Liver (tissue), 9 donors: ENCODE data around the gene CAMKMT. TPM values are rescaled to one million over a fixed set of nuclear protein-coding genes. Genes with fewer than 3 reads are reported as not detected.

Experiments used
- DNase-seq: peaks from one replicate; pipeline ENCODE4 v3.0.0-alpha.2; 2017; ENCODE audit warnings: low spot score
- H3K27ac ChIP-seq, 2 donors: one replicate each; pipeline ENCODE4 v1.7.0; 2013; ENCODE audit warnings: inconsistent platforms in 2 of 2, low read length in 2 of 2, control low read depth in 1 of 2, low read depth in 1 of 2, mild to moderate bottlenecking in 1 of 2
- H3K27me3 ChIP-seq, 4 donors: one replicate each; pipeline versions ENCODE4 v1.6.1 to v1.7.0; 2013; ENCODE audit warnings: low read length in 3 of 4, inconsistent platforms in 1 of 4, mild to moderate bottlenecking in 1 of 4, moderate library complexity in 1 of 4; ENCODE audit not compliant: control insufficient read depth in 4 of 4, insufficient read depth in 4 of 4
- H3K36me3 ChIP-seq, 4 donors: one replicate each; pipeline versions ENCODE4 v1.6.1 to v1.7.0; 2013; ENCODE audit warnings: low read length in 3 of 4, mild to moderate bottlenecking in 3 of 4, low read depth in 1 of 4, moderate library complexity in 1 of 4; ENCODE audit not compliant: control insufficient read depth in 4 of 4, insufficient read depth in 3 of 4
- H3K4me1 ChIP-seq, 4 donors: one replicate each; pipeline versions ENCODE4 v1.6.1 to v1.7.0; 2013; ENCODE audit warnings: low read length in 3 of 4, mild to moderate bottlenecking in 3 of 4, moderate library complexity in 1 of 4; ENCODE audit not compliant: control insufficient read depth in 4 of 4, insufficient read depth in 4 of 4
- H3K4me3 ChIP-seq, 3 donors: one replicate each; pipeline versions ENCODE4 v1.6.1 to v1.7.0; 2013; ENCODE audit warnings: low read length in 3 of 3, control low read depth in 1 of 3, low read depth in 1 of 3, mild to moderate bottlenecking in 1 of 3
- H3K9ac ChIP-seq, 2 donors: one replicate each; pipeline ENCODE4 v1.7.0; 2013; ENCODE audit warnings: low read length in 2 of 2, mild to moderate bottlenecking in 2 of 2, moderate library complexity in 2 of 2, control low read depth in 1 of 2, low read depth in 1 of 2
- H3K9me3 ChIP-seq, 4 donors: one replicate each; pipeline versions ENCODE4 v1.6.1 to v1.7.0; 2013; ENCODE audit warnings: low read length in 3 of 4; ENCODE audit not compliant: control insufficient read depth in 4 of 4
- EGR1 ChIP-seq, 2 donors: IDR thresholded peaks; 2 replicates each; pipeline ENCODE4 v1.6.1; 2016 to 2018; ENCODE audit warnings: antibody characterized with exemption in 2 of 2, low read depth in 2 of 2
- FOXA1 ChIP-seq: IDR thresholded peaks from 2 replicates; pipeline ENCODE4 v1.6.1; 2016; ENCODE audit warnings: antibody characterized with exemption
- FOXA2 ChIP-seq: IDR thresholded peaks from 2 replicates; pipeline ENCODE4 v1.6.1; 2016; ENCODE audit warnings: antibody characterized with exemption
- GABPA ChIP-seq, 2 donors: IDR thresholded peaks in 1 of 2; conservative IDR thresholded peaks in 1 of 2; 2 replicates each; pipeline ENCODE4 v1.6.1; 2016; ENCODE audit warnings: antibody characterized with exemption in 2 of 2, mild to moderate bottlenecking in 1 of 2, moderate library complexity in 1 of 2
- HNF4A ChIP-seq, 2 donors: conservative IDR thresholded peaks; 2 replicates each; pipeline ENCODE4 v1.6.1; 2016; ENCODE audit warnings: antibody characterized with exemption in 2 of 2, mild to moderate bottlenecking in 2 of 2
- HNF4G ChIP-seq: IDR thresholded peaks from 2 replicates; pipeline ENCODE4 v1.6.1; 2016; ENCODE audit warnings: antibody characterized with exemption
- JUND ChIP-seq, 2 donors: IDR thresholded peaks; 2 replicates each; pipeline ENCODE4 v1.6.1; 2016; ENCODE audit warnings: antibody characterized with exemption in 2 of 2
- NR2F2 ChIP-seq: IDR thresholded peaks from 2 replicates; pipeline ENCODE4 v1.6.1; 2016; ENCODE audit warnings: antibody characterized with exemption
- RXRA ChIP-seq, 2 donors: IDR thresholded peaks; 2 replicates each; pipeline ENCODE4 v1.6.1; 2017 to 2018; ENCODE audit warnings: antibody characterized with exemption in 2 of 2, mild to moderate bottlenecking in 1 of 2
- SP1 ChIP-seq: IDR thresholded peaks from 2 replicates; pipeline ENCODE4 v1.6.1; 2018; ENCODE audit warnings: antibody characterized with exemption, mild to moderate bottlenecking
- TAF1 ChIP-seq: conservative IDR thresholded peaks from 2 replicates; pipeline ENCODE4 v1.6.1; 2016; ENCODE audit warnings: antibody characterized with exemption, mild to moderate bottlenecking
- YY1 ChIP-seq: IDR thresholded peaks from 2 replicates; pipeline ENCODE4 v1.6.1; 2016; ENCODE audit warnings: antibody characterized with exemption, mild to moderate bottlenecking
- WGBS: extraction: QIAGEN DNeasy Blood & Tissue Kit; methylation state at CpG from one replicate; pipeline ENCODE4 v1.1.7; 2013; 5-methylcytosine and 5-hydroxymethylcytosine counted together
- polyA plus RNA-seq, 2 donors: library from polyadenylated mRNA; stranded (reverse) in 1 of 2; unstranded in 1 of 2; fragments of 200-250 nt in 1 of 2; fragments of >200 nt in 1 of 2; fragmentation: Nextera tagmentation in 1 of 2; extraction: Ambion mirVana in 1 of 2; gene quantifications; one replicate each; pipeline versions ENCODE4 v1.2.1 to v1.2.3, GENCODE V29; 2013 to 2015
- total RNA-seq, 2 donors: library from RNA; depleted of rRNA; stranded (reverse); fragments of >200 nt; gene quantifications; one replicate each; pipeline ENCODE4 v1.2.3, GENCODE V29; 2014
- TF ChIP-seq, protein P1 (sequence below): IDR thresholded peaks from 2 replicates; pipeline ENCODE4 v1.6.1; 2016; ENCODE audit warnings: antibody characterized with exemption
- TF ChIP-seq, protein P2 (sequence below): IDR thresholded peaks from 2 replicates; pipeline ENCODE4 v1.6.1; 2016; ENCODE audit warnings: antibody characterized with exemption, mild to moderate bottlenecking
- TF ChIP-seq, protein P3 (sequence below): fragments of 150-350 bp; IDR thresholded peaks from 2 replicates; pipeline ENCODE4 v1.5.1; 2017; ENCODE audit warnings: improper control_type of control experiment, low read depth, low read length; ENCODE audit not compliant: missing input control
- TF ChIP-seq, protein P4 (sequence below): IDR thresholded peaks from 2 replicates; pipeline ENCODE4 v1.6.1; 2016; ENCODE audit warnings: antibody characterized with exemption
- donor health status: healthy.
- donor health status: healthy.
- donor health status: healthy.
- donor health status: healthy.
- donor health status: healthy.

CAMKMT gene
- total and polyA plus RNA-seq, 4 donors, result 1.5 to 12.7 (median 7.1) TPM

DNA sequence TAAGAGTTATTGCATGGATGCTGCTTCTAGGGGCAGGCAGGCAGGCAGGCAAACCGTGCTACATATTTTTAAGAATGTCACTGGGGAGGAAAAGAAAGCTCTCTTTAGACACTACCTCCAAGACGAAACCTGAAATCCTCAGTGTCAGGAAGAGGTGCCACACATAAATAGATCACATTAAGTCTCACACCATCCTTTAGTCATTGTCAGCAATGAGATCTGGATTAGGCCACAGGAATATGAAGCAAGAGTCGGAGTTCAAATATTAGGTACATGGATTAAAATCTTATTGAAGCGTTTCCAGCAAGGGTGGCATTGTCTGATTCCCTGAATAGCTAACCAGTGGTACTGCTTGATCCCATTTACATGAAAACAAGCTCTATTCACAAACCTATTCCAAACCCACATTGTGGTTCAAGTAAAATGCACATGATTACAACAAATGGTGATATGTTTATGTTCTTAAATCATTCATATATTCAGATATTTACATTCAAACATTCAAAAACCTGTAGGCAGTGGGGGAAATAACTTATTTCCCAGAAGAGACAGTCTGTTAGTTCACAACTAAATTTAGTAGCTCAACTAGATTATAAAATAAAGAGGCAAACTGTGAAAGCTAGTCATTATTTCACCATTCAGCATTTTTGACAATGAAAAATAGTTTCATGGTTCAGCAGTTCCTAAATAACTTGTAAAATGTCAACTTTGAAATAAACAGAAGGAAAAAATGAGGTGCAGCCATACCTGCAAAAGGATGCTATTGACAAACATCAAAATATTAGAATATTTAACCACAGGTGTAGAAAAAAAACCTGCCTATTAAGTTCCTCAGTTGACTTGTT is 384.4 kb downstream of the CAMKMT start (continued):
- TF ChIP-seq, protein P1, sequence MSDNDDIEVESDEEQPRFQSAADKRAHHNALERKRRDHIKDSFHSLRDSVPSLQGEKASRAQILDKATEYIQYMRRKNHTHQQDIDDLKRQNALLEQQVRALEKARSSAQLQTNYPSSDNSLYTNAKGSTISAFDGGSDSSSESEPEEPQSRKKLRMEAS, result no peak

DNA sequence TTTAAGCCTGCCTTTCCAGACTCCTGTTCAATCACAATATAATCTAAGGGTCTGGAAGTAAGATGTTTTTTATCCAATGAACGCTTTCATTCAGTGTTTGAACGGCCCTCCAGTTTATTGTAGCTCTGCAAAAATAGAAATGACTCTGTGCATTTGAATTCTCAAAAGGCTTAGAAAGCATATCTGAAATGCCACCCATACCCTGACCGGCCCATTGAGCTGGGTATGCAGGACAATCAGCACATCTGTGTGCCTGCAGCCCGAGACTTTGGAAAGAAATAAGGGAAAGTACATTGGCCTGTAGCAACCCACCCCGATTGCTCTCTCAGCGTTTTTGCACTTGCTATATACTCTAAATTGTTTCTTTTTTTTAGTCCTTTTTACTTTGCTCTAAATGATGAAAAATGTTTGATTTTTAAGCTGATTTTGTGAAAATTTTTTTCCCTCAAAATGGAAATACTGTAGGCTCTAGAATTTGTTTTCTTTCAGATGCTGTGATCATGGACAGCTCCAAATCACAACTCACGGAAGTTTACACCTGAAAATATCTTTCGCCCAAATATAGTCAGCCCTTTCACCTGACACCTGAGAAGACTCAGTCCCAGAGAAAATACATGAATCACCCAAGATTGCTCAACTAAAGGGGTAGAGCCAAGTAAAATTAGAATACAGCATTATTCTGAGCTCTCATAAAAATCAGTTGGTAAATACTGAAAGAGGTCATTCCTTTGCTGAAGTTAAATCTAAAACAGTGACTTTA is 385.3 kb downstream of the CAMKMT start:
- Histone ChIP-seq H3K9ac (no peak overlapping the region), H3K9me3 (no peaks in the 10 kb centered on the region), H3K36me3 (no peaks in the 10 kb centered on the region), H3K27ac (no peak overlapping the region), H3K27me3 (no peaks in the 10 kb centered on the region), H3K4me1 (no peaks in the 10 kb centered on the region), H3K4me3 (no peak overlapping the region)
- no peak for TF ChIP-seq JUND (IDR thresholded peaks at IDR 0.05)
- TF ChIP-seq GABPA (IDR thresholded peaks at IDR 0.05 in 1 of 2, conservative IDR thresholded peaks at IDR 0.05 in 1 of 2), result no peak
- no peak for TF ChIP-seq YY1
- TF ChIP-seq EGR1 (IDR thresholded peaks at IDR 0.05; ENCODE audit: low read depth in 2 of 2), result no peak
- TF ChIP-seq TAF1, result no peak
- TF ChIP-seq, protein P2, sequence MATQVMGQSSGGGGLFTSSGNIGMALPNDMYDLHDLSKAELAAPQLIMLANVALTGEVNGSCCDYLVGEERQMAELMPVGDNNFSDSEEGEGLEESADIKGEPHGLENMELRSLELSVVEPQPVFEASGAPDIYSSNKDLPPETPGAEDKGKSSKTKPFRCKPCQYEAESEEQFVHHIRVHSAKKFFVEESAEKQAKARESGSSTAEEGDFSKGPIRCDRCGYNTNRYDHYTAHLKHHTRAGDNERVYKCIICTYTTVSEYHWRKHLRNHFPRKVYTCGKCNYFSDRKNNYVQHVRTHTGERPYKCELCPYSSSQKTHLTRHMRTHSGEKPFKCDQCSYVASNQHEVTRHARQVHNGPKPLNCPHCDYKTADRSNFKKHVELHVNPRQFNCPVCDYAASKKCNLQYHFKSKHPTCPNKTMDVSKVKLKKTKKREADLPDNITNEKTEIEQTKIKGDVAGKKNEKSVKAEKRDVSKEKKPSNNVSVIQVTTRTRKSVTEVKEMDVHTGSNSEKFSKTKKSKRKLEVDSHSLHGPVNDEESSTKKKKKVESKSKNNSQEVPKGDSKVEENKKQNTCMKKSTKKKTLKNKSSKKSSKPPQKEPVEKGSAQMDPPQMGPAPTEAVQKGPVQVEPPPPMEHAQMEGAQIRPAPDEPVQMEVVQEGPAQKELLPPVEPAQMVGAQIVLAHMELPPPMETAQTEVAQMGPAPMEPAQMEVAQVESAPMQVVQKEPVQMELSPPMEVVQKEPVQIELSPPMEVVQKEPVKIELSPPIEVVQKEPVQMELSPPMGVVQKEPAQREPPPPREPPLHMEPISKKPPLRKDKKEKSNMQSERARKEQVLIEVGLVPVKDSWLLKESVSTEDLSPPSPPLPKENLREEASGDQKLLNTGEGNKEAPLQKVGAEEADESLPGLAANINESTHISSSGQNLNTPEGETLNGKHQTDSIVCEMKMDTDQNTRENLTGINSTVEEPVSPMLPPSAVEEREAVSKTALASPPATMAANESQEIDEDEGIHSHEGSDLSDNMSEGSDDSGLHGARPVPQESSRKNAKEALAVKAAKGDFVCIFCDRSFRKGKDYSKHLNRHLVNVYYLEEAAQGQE, result no peak
- TF ChIP-seq, protein P3, sequence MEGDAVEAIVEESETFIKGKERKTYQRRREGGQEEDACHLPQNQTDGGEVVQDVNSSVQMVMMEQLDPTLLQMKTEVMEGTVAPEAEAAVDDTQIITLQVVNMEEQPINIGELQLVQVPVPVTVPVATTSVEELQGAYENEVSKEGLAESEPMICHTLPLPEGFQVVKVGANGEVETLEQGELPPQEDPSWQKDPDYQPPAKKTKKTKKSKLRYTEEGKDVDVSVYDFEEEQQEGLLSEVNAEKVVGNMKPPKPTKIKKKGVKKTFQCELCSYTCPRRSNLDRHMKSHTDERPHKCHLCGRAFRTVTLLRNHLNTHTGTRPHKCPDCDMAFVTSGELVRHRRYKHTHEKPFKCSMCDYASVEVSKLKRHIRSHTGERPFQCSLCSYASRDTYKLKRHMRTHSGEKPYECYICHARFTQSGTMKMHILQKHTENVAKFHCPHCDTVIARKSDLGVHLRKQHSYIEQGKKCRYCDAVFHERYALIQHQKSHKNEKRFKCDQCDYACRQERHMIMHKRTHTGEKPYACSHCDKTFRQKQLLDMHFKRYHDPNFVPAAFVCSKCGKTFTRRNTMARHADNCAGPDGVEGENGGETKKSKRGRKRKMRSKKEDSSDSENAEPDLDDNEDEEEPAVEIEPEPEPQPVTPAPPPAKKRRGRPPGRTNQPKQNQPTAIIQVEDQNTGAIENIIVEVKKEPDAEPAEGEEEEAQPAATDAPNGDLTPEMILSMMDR, result no peak
- TF ChIP-seq HNF4G, result no peak
- TF ChIP-seq RXRA (IDR thresholded peaks at IDR 0.05), result no peak
- TF ChIP-seq SP1, result no peak
- no peak for TF ChIP-seq FOXA1
- no peak for TF ChIP-seq HNF4A (conservative IDR thresholded peaks at IDR 0.05)
- TF ChIP-seq NR2F2, result no peak
- WGBS, result 95% methylated on average over 8 of the region's 8 CpGs
- DNase-seq, result no peak

DNA sequence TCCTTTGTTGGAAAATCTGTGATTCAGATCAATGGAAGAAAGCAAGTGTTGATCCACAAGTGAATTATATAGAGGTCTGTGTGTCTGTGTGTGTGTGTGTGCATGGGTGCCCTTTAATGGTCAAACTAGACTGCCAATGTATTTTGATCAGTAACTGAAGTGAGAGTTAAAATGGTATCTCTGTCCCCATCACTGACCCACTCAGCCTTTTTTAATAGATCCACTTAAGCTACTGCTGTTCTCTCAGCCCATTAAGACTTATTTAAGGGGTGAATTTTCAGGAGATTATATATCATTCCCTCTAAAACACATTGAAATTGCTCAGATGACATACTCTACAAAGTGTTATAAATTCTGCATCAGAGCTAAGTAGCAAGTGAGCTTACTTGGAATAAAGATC is 386.0 kb downstream of the CAMKMT start:
- H3K27me3 ChIP-seq, result no peaks in the 10 kb centered on the region
- H3K4me3 ChIP-seq, result no peak overlapping the region
- no peak overlapping the region for H3K9ac ChIP-seq
- no peaks in the 10 kb centered on the region for H3K36me3 ChIP-seq
- no peaks in the 10 kb centered on the region for H3K4me1 ChIP-seq
- no peaks in the 10 kb centered on the region for H3K9me3 ChIP-seq
- no peak for DNase-seq
- H3K27ac ChIP-seq, result no peak overlapping the region
- TF ChIP-seq, protein P4, sequence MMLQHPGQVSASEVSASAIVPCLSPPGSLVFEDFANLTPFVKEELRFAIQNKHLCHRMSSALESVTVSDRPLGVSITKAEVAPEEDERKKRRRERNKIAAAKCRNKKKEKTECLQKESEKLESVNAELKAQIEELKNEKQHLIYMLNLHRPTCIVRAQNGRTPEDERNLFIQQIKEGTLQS, result no peak
- no peak for TF ChIP-seq HNF4G
- TF ChIP-seq, protein P2, result no peak
- TF ChIP-seq HNF4A (conservative IDR thresholded peaks at IDR 0.05), result no peak
- no peak for TF ChIP-seq FOXA2
- TF ChIP-seq JUND (IDR thresholded peaks at IDR 0.05), result no peak
- TF ChIP-seq SP1, result no peak
- TF ChIP-seq YY1, result no peak
- TF ChIP-seq EGR1 (IDR thresholded peaks at IDR 0.05; ENCODE audit: low read depth in 2 of 2), result no peak
- TF ChIP-seq TAF1, result no peak
- TF ChIP-seq, protein P1, result no peak
